Neural cell (in vitro differentiated cells): ENCODE measurements around the gene PTTG1IP2.

ENCODE experiments used
- EP300 ChIP-seq: fragments of 450-650 bp; conservative IDR thresholded peaks from 2 replicates; pipeline ENCODE4 v1.6.1; 2014; ENCODE audit warnings: antibody characterized with exemption, mild to moderate bottlenecking, moderate library complexity; ENCODE audit not compliant: poor library complexity, severe bottlenecking
- EZH2 ChIP-seq: fragments of 200-600, 300-800 bp; shearing (Covaris generic), sonication (generic); IDR thresholded peaks from 2 replicates; pipeline ENCODE4 v1.6.1; 2014; ENCODE audit warnings: antibody characterized with exemption, low read length, borderline replicate concordance, mild to moderate bottlenecking; ENCODE audit not compliant: insufficient read depth, poor library complexity, severe bottlenecking
- MXI1 ChIP-seq: fragments of 450-650 bp; conservative IDR thresholded peaks from 2 replicates; pipeline ENCODE4 v1.6.1; 2014; ENCODE audit warnings: antibody characterized with exemption, mild to moderate bottlenecking; ENCODE audit not compliant: poor library complexity, severe bottlenecking
- POLR2AphosphoS5 ChIP-seq: IDR thresholded peaks from 2 replicates; pipeline ENCODE4 v1.6.1; 2012
- RAD21 ChIP-seq: fragments of 450-650 bp; conservative IDR thresholded peaks from 2 replicates; pipeline ENCODE4 v1.6.1; 2014; ENCODE audit warnings: antibody characterized with exemption, mild to moderate bottlenecking, moderate library complexity
- REST ChIP-seq: IDR thresholded peaks from 2 replicates; pipeline ENCODE4 v1.6.1; 2012; ENCODE audit warnings: borderline replicate concordance
- SMC3 ChIP-seq: fragments of 450-650 bp; conservative IDR thresholded peaks from 2 replicates; pipeline ENCODE4 v1.6.1; 2014; ENCODE audit warnings: antibody characterized with exemption, mild to moderate bottlenecking, moderate library complexity; ENCODE audit not compliant: poor library complexity
- TF ChIP-seq, protein P1 (sequence below): fragments of 450-650 bp; IDR thresholded peaks from 2 replicates; pipeline ENCODE4 v1.5.1; 2014; ENCODE audit warnings: antibody characterized with exemption, mild to moderate bottlenecking, moderate library complexity; ENCODE audit not compliant: poor library complexity, severe bottlenecking

DNA sequence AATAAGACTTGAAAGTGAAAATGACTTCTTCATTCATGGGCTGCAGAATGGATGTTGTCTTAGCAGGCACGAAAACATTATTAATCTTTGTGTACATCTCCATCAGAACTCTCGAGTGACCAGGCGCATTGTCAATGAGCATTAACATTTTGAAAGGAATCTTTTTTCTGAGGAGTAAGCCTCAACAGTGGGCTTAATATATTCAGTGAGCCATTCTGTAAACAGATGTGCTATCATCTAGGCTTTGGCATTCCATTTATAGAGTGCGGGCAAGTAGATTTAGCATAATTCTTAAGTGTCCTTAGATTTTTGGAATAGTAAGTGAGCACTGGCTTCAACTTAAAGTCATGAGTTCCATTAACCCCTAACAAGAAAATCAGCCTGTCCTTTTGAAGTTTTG is 33.1 kb downstream of the PTTG1IP2 start:
- TF ChIP-seq, protein P1, sequence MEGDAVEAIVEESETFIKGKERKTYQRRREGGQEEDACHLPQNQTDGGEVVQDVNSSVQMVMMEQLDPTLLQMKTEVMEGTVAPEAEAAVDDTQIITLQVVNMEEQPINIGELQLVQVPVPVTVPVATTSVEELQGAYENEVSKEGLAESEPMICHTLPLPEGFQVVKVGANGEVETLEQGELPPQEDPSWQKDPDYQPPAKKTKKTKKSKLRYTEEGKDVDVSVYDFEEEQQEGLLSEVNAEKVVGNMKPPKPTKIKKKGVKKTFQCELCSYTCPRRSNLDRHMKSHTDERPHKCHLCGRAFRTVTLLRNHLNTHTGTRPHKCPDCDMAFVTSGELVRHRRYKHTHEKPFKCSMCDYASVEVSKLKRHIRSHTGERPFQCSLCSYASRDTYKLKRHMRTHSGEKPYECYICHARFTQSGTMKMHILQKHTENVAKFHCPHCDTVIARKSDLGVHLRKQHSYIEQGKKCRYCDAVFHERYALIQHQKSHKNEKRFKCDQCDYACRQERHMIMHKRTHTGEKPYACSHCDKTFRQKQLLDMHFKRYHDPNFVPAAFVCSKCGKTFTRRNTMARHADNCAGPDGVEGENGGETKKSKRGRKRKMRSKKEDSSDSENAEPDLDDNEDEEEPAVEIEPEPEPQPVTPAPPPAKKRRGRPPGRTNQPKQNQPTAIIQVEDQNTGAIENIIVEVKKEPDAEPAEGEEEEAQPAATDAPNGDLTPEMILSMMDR: no peak
- TF ChIP-seq EZH2: no peak
- TF ChIP-seq POLR2AphosphoS5: no peak
- no peak for TF ChIP-seq MXI1
- TF ChIP-seq SMC3: no peak
- no peak for TF ChIP-seq EP300
- TF ChIP-seq RAD21: no peak
- TF ChIP-seq REST: no peak
